Right renal cortex interstitium (tissue), 3 donors: ENCODE data around the gene PRDM16. TPM values are rescaled to one million over a fixed set of nuclear protein-coding genes. Genes with fewer than 3 reads are reported as not detected.

Experiments used
- DNase-seq, 3 donors: peaks; one replicate each; pipeline ENCODE4 v3.0.0-alpha.2; 2013; ENCODE audit warnings: low read depth in 3 of 3, low spot score in 2 of 3
- polyA plus RNA-seq, 3 donors: library from polyadenylated mRNA; unstranded; fragments of 120-200 nt; gene quantifications; one replicate each; pipeline ENCODE4 v1.2.1, GENCODE V29; 2013; ENCODE audit not compliant: insufficient read length in 3 of 3

PRDM16 gene
- polyA plus RNA-seq, 3 donors = 4.8 to 6.6 (median 6.4) TPM

DNA sequence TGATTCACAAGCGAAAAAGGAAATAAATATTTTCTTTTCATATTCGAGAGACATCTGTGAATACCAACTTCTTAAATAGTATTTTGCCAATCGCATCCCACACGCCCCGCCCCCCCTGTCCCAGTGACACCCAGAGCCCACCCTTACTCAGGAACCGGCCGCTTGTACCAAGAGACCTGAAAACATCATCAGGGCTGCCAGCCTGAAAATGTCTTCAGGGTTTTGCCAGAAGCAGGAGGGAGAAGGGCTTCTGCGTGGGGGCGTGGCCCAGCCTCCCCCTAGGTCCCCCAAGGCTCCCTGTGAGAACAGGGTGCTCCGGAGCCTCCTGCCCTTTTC is 126.4 kb downstream of the PRDM16 start:
- DNase-seq = no peak

DNA sequence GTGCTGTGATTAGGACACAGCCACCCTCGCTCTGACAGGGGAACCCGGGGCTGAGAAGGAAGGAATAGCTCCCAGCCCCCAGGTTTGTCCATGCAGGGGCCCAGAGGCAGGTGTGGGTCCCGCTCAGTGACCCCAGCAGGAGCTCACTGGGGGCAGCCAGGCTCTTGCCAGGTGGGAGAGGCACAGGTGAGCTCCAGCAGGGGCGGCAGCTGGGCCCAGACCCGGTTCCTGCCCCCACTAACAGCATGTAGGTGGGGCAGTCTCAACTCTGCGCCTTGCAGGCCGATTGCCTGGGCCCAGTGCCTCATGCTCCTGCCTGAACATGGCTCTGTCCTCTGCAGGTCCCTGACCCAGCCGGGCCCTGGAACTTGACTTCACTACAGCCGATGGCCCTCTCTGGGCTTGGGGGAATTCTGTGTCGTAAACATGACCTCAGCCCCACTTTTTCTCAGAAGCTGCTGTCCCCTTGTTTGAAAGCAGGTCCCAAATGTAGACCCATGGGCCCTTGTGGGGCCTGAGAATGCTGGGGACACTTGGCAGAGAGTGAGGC is 127.0 kb downstream of the PRDM16 start:
- DNase-seq = no peak

- no peak for DNase-seq
Measured at GRCh38 chr1:3196577-3197245, 127.7 kb downstream of the PRDM16 start.

GRCh38 chr1:3197781-3198316 is 128.8 kb downstream of the PRDM16 start:
- no peak for DNase-seq

- DNase-seq = no peak
Measured at GRCh38 chr1:3198371-3199271, 129.6 kb downstream of the PRDM16 start.

DNA sequence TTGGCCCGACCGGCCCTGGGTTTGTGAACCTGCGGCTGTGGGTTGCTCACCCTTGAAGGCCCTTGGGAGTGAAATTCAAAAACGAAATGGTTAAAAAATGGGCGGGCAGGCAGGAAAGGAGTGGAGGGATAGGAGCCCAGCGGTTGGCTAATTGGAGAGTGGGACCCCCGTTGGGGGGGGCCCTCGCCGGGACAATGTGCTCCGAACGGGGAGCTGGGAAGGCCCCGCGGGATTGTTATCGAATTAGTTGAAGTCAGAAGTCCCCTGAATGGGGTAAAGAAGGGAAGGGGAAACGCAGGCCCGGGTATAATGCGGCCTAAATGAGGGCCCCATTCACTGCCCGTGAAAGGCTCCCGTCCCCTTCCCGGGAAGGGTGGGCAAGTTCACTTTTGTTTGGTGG is 135.7 kb downstream of the PRDM16 start:
- no peak for DNase-seq

DNA sequence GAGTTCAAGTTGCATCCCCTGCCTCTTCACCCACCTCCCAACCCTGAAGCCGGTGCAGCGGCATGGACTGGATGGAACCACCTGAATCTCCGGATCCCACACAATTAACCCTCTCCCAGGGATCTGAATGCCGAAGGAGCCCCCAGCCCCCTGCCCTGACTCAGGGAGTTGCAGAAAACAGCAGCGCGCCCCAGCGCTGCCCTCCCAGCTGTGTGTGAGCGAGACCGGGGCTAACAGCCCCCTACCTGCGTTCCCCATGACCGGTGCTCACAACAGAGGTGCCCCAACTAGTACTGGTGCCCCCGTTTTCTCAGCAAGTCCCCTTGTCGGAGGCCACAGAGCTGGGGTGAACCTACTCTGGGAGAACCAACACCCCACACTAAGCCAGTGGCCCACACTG is 136.8 kb downstream of the PRDM16 start:
- DNase-seq = no peak

- DNase-seq = no peak
Measured at GRCh38 chr1:3206696-3207095, 137.7 kb downstream of the PRDM16 start.

- DNase-seq = no peak
Measured at GRCh38 chr1:3207217-3207848, 138.3 kb downstream of the PRDM16 start.

- no peak for DNase-seq
Measured at GRCh38 chr1:3208819-3209200, 139.8 kb downstream of the PRDM16 start.

GRCh38 chr1:3209201-3209600 is 140.2 kb downstream of the PRDM16 start:
- DNase-seq = no peak

GRCh38 chr1:3211582-3212375 is 142.8 kb downstream of the PRDM16 start:
- no peak for DNase-seq

- no peak for DNase-seq
Measured at GRCh38 chr1:3212453-3213355, 143.7 kb downstream of the PRDM16 start.

GRCh38 chr1:3213730-3214129 is 144.7 kb downstream of the PRDM16 start:
- DNase-seq = peak in 1 of 3 donors; percentile 63

DNA sequence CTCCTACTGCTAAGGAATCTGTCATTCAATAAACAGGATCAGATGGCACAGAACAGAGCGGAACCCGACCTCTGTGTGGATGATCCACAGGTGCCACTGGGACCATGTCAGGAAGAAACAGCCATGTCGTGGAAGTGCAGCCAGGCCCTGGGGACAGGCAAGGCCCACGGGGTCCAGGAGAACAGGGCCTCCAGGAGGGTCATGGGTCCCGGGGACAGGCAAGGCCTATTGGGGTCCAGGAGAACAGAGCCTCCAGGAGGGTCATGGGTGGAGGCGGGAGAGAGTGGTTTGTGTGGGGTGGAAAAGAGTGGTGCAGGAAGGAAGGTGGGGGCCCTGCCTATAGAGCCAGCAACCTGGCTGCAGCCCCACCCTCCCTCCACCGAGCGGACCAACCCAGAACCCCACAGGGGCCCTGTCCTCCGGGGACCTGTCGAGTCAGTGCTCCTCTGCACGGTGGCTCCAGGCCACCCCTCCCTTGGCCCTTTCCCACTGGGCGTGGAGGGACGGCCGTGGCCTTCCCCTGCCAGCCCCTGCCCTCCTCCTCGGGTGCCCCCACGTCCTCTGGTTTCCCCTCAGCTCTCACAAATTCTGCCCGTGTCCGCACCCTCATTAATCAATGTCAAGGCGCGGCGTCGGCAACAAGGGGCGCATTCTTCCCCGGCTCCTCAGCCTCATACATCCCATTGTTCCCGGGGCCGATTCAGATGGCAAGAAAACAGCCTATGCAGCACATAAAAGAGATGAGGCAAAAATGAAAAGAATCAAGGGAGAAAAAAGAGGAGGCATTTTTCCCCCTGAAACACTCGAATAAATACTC is 146.4 kb downstream of the PRDM16 start:
- no peak for DNase-seq

DNA sequence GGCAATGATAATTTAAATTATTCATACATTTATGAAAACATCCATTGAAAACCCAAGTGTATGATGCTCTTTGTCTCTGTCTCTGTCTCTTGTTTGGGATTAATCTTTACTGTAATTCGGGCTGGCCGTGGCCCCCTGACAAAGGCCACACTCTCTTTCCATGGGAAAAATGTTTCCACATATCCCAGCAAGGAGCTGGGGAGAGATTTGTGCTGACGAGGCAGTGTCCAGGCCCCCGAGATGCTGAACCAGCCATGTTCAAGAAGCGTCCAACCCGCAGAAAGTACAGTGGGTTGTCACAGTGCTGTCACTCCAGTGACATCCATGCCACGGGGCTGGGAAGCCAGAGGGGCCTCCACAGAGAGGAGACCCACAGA is 147.0 kb downstream of the PRDM16 start:
- DNase-seq = no peak

- no peak for DNase-seq
Measured at GRCh38 chr1:3217181-3217641, 148.2 kb downstream of the PRDM16 start.

- no peak for DNase-seq
Measured at GRCh38 chr1:3217979-3218679, 149.1 kb downstream of the PRDM16 start.
